Subcutaneous abdominal adipose tissue (tissue), 5 donors: ENCODE measurements around the gene IL17RA.

Experiments
- H3K27ac ChIP-seq: one replicate; pipeline ENCODE4 v1.7.0; 2013; ENCODE audit warnings: low read depth, mild to moderate bottlenecking, inconsistent platforms, low read length, moderate library complexity
- H3K27me3 ChIP-seq, 5 donors: one replicate each; pipeline ENCODE4 v1.7.0; 2013; ENCODE audit warnings: low read length in 5 of 5, inconsistent platforms in 1 of 5; ENCODE audit not compliant: control insufficient read depth in 5 of 5, insufficient read depth in 4 of 5
- H3K36me3 ChIP-seq, 5 donors: one replicate each; pipeline ENCODE4 v1.7.0; 2013; ENCODE audit warnings: low read length in 5 of 5; ENCODE audit not compliant: control insufficient read depth in 5 of 5, insufficient read depth in 5 of 5
- H3K4me1 ChIP-seq, 5 donors: one replicate each; pipeline ENCODE4 v1.7.0; 2013; ENCODE audit warnings: low read length in 5 of 5, mild to moderate bottlenecking in 3 of 5, moderate library complexity in 1 of 5; ENCODE audit not compliant: control insufficient read depth in 5 of 5, insufficient read depth in 5 of 5
- H3K4me3 ChIP-seq, 5 donors: one replicate each; pipeline ENCODE4 v1.7.0; 2013; ENCODE audit warnings: low read length in 5 of 5, low read depth in 1 of 5
- H3K9ac ChIP-seq, 5 donors: one replicate each; pipeline ENCODE4 v1.7.0; 2013; ENCODE audit warnings: low read length in 5 of 5, mild to moderate bottlenecking in 4 of 5, moderate library complexity in 3 of 5
- H3K9me3 ChIP-seq, 5 donors: one replicate each; pipeline ENCODE4 v1.7.0; 2013; ENCODE audit warnings: low read length in 5 of 5; ENCODE audit not compliant: control insufficient read depth in 5 of 5
- donor health status: healthy.
- donor health status: healthy.
- donor health status: healthy.
- donor health status: healthy.
- donor health status: healthy.

The IL17RA gene

GRCh38 chr22:17133137-17133536, 48.3 kb downstream of the IL17RA start:
- Histone ChIP-seq H3K4me3 (no peak overlapping the region), H3K27me3 (no peaks in the 10 kb centered on the region), H3K36me3 (peaks cover 0 to 22% (median 18%) of the 10 kb centered on the region in 5 donors), H3K9me3 (no peaks in the 10 kb centered on the region), H3K4me1 (peaks cover 0 to 8% (median 3%) of the 10 kb centered on the region in 5 donors), H3K27ac (no peak overlapping the region), H3K9ac (no peak overlapping the region)

GRCh38 chr22:17135153-17135760, 50.5 kb downstream of the IL17RA start:
- Histone ChIP-seq H3K27me3 (no peaks in the 10 kb centered on the region), H3K36me3 (peaks cover 0 to 35% (median 32%) of the 10 kb centered on the region in 5 donors), H3K4me1 (peaks cover 0 to 8% (median 3%) of the 10 kb centered on the region in 5 donors), H3K27ac (no peak overlapping the region), H3K4me3 (no peak overlapping the region), H3K9ac (no peak overlapping the region), H3K9me3 (no peaks in the 10 kb centered on the region)

GRCh38 chr22:17137170-17137569, 52.4 kb downstream of the IL17RA start:
- peaks cover 0 to 3% (median 1%) of the 10 kb centered on the region in 5 donors for H3K4me1 ChIP-seq
- H3K9me3 ChIP-seq: no peaks in the 10 kb centered on the region
- H3K27ac ChIP-seq: no peak overlapping the region
- H3K27me3 ChIP-seq: no peaks in the 10 kb centered on the region
- H3K9ac ChIP-seq: no peak overlapping the region
- H3K4me3 ChIP-seq: no peak overlapping the region
- peaks cover 0 to 53% (median 50%) of the 10 kb centered on the region in 5 donors for H3K36me3 ChIP-seq

- Histone ChIP-seq H3K9me3 (no peaks in the 10 kb centered on the region), H3K36me3 (peaks cover 0 to 60% (median 58%) of the 10 kb centered on the region in 5 donors), H3K27me3 (no peaks in the 10 kb centered on the region), H3K4me1 (no peaks in the 10 kb centered on the region), H3K27ac (no peak overlapping the region), H3K9ac (no peak overlapping the region), H3K4me3 (no peak overlapping the region)
Measured at GRCh38 chr22:17137861-17138425, 53.1 kb downstream of the IL17RA start.

GRCh38 chr22:17138513-17138912, 53.7 kb downstream of the IL17RA start:
- Histone ChIP-seq H3K36me3 (peaks cover 0 to 63% (median 63%) of the 10 kb centered on the region in 5 donors), H3K4me1 (no peaks in the 10 kb centered on the region), H3K9ac (no peak overlapping the region), H3K27ac (no peak overlapping the region), H3K27me3 (no peaks in the 10 kb centered on the region), H3K4me3 (no peak overlapping the region), H3K9me3 (no peaks in the 10 kb centered on the region)

- no peak overlapping the region for H3K27ac ChIP-seq
- H3K4me3 ChIP-seq: no peak overlapping the region
- no peak overlapping the region for H3K9ac ChIP-seq
- H3K9me3 ChIP-seq: no peaks in the 10 kb centered on the region
- H3K4me1 ChIP-seq: no peaks in the 10 kb centered on the region
- H3K27me3 ChIP-seq: no peaks in the 10 kb centered on the region
- peaks cover 0 to 74% (median 73%) of the 10 kb centered on the region in 5 donors for H3K36me3 ChIP-seq
Measured at GRCh38 chr22:17140022-17140421, 55.2 kb downstream of the IL17RA start.

GRCh38 chr22:17140826-17141766, 56.3 kb downstream of the IL17RA start:
- Histone ChIP-seq H3K4me3 (no peak overlapping the region), H3K27me3 (no peaks in the 10 kb centered on the region), H3K27ac (no peak overlapping the region), H3K4me1 (no peaks in the 10 kb centered on the region), H3K9ac (no peak overlapping the region), H3K9me3 (no peaks in the 10 kb centered on the region), H3K36me3 (peaks cover 0 to 77% (median 74%) of the 10 kb centered on the region in 5 donors)

GRCh38 chr22:17143101-17143500, 58.3 kb downstream of the IL17RA start:
- Histone ChIP-seq H3K4me1 (no peaks in the 10 kb centered on the region), H3K27me3 (no peaks in the 10 kb centered on the region), H3K9me3 (no peaks in the 10 kb centered on the region), H3K9ac (no peak overlapping the region), H3K36me3 (peaks cover 0 to 77% (median 70%) of the 10 kb centered on the region in 5 donors), H3K4me3 (no peak overlapping the region), H3K27ac (no peak overlapping the region)

GRCh38 chr22:17143826-17144225, 59.0 kb downstream of the IL17RA start:
- Histone ChIP-seq H3K27ac (no peak overlapping the region), H3K4me1 (no peaks in the 10 kb centered on the region), H3K9ac (no peak overlapping the region), H3K36me3 (peaks cover 0 to 75% (median 66%) of the 10 kb centered on the region in 5 donors), H3K4me3 (no peak overlapping the region), H3K27me3 (no peaks in the 10 kb centered on the region), H3K9me3 (no peaks in the 10 kb centered on the region)
